Measurements from ENCODE around the gene ANO4.

The ANO4 gene

DNA sequence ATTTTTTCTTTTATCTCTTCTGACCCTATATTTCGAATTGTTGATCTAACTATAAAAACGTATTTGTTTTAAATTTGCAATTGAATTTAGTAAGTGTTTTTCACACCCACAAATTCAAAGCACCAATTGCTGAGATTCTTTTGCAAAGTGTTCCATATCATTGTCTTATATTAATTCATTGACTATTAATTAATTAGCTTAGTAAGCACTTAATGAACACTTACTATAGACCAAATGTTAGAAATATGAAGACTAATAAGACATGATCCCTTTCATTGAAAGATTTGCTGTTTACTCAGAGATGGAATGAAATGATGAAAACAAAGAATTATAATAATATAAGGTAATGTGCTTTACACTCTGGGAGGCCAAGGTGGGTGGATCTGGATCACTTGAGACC lies 14.2 kb downstream of the ANO4 start:
- DNase-seq (ENCODE audit: low read depth in 2 of 2): no peak

DNA sequence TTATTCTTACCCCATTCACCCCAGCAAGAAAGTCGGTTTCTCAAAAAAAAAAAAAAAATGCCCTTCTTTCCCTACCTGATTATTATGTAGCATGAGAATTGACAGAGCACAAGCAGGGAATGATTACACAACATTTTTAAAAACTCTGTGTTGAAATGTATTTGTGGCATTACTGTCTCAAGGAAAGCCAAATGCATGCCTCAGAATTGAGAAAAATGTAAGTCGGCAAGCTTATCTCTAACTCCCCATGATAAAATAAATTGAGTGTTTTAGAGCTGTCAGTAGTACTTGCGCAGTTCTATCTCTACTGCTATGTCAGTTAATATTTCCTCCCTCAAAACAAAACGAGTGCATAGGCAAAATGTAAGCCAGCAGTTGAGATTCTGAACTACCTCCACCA lies 25.7 kb downstream of the ANO4 start:
- DNase-seq (ENCODE audit: low read depth in 2 of 2): no peak

DNA sequence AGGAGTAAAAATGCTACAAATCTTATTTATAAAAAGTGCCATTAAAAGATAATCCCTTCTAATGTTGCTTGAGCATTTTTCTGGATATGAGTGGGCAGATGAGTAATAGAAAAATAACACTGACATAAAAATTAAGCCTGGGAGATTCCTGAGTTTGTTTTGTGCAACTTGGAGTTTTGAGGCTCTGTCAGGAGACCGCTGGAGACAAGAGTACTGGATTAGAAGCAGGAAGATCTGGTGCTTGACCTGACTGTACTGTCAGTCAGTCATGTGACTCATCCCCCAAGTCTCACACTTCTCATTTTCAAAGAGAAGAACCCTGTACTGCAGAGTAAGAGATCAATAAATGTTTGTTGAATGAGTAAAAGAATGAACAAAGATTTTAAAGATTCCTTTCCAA lies 29.4 kb downstream of the ANO4 start:
- DNase-seq (ENCODE audit: low read depth in 2 of 2): no peak

DNA sequence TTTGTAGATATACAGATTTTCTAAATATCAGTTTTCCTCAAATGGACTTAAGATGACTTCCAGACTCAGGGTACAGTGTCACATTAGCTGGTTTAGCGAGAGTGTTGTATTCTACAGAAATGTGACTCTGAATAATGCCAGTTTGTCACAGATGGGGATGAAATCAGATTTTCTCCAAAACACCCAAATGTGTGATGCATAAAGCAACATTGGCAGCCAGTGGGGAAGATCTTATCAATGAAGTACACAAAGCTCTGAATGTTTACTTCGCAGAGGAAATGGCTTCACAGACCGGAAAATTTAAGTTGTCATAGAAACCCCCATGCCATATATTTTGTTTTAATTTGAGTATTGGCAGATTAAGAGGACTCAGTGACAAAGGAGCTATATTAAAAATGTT lies 29.9 kb downstream of the ANO4 start:
- DNase-seq (ENCODE audit: low read depth in 2 of 2): no peak

DNA sequence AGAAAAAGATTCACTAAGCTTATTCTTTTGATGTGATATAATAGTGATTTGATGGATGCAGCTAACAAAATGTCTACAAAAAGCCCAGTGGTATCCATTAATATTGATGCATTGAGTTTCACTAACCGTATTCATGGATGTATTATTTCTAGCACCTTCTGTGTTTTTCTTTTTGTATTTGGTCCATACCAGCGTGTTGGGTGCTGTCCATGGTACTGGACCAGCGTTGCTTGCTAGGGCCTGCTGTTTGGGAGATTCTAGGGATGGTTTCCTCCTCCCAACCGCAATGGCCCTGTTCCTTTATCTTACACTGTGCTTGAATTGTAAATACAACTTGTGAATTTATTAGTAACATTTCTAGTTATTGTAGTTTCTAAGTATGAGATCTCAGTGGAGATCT lies 31.7 kb downstream of the ANO4 start:
- DNase-seq (ENCODE audit: low read depth in 2 of 2): no peak

DNA sequence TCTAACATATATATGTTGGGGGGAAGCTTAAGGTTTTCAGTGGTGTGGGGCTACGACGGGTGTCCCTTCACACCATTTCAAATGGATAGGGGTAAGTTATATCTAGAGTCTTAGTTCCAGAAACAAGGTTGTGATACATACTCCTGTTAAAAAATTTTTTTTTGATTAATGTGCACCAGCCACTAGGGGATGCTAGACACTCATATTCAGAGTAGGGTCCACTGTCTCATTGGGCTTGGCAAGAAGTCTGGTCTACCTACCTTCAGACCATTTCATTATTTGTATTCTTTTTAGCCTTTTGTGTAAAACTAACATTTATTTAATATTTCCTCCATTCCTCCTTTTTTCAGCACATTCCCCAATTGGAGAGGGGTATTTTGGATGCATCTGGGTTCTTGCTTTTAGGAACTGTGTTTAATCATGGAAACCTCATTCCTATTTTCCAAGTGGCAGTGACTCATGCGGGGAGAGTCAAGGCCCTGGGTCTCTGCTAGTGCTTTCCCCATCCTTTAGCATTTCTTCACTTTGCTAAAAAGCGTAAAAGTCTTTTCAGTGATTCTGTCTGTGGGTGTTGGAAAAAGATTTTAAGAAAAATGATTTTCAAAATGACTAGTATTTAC lies 33.4 kb downstream of the ANO4 start:
- no peak for DNase-seq (ENCODE audit: low read depth in 2 of 2)

DNA sequence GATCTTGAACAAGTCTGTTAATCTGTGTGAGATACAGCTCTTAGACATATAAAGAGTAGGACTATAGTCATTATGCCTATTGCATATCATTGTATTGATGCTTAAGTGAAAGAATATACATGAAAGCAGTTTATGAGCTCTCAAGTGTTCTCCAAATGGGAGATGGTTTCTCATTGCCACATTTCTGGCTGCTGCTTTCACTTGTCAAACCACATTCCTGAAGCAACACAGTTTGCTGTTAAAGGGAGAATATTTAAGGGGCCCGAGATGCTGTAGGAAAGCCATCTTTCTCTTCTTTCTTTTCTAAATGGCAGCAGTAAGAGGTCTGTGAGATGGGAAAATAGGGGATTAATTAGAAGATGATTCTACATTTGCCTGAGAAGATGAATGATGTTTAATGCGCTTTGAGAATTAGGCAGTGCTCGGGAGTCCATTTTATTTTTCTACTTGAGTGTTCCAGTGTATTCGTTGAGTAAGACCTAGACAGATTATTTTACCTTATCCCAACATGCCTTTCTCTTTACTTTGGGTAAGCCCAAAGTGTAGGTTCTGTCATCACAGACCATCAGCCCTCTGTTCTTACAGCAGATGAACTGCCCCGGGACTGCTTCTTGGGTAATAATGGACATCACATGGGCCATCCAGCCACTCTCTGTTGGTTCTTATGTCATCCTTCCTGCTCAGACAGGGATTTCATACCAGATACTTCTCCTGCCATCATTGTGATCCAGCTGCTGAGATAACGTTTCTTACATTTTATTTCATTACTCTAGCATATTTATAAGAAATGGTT lies 35.6 kb downstream of the ANO4 start:
- DNase-seq (ENCODE audit: low read depth in 2 of 2): no peak

DNA sequence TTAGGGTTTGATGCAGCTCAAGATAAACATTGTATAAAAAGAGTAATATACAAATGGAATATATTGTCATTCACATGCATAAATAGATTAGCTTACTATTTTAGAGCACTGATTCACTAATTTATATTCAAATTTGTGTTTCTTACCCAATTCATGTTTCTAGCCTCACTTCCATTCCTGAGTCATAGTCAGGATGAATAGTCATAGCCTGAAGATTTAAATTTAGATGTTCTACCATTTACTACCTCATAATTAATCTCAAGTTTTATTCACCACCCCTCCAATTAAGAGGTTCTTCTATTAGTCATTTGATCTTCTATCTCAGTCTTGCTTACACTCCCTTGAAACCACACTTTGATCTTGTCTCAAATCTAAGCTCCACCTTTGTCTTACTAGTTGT lies 38.7 kb downstream of the ANO4 start:
- DNase-seq (ENCODE audit: low read depth in 2 of 2): no peak

DNA sequence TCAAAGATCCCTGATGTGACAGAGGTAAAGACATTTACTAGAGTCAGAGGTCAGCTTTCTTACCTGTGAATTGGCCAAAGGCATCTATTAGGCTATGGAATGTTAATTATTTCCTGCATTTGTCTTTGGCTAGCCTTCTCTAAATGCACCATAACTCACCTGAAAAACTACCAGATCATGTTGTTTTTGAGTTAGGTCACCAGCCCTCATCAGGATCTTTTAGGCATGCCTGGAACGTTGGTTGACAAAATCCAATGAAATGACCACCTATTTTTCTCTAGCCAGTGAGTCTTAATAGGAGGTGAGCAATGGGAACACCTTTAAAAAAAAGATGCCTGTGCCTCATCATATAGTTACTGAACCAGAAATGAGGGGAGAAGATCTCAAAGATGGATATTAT lies 46.2 kb downstream of the ANO4 start:
- DNase-seq (ENCODE audit: low read depth in 2 of 2): no peak

DNA sequence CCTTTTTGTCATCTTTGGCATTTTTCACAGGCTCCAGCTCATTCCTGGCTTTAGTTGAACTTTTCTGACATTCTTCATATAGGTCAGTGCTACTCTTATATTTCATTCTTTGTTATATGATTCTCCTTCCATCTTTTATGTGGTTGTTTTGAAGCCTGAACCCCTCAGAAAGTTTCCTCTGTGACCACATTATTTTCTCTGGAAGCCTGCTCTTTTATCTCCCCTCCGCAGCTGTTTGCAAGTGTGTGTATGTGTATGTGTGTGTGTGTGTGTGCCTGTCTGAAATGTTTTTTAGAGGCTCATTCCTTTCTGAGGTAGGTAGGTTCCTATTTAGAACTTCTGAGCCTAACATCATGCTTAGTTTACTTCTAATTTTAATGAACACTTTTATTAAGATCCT lies 47.6 kb downstream of the ANO4 start:
- DNase-seq (ENCODE audit: low read depth in 2 of 2): no peak

DNA sequence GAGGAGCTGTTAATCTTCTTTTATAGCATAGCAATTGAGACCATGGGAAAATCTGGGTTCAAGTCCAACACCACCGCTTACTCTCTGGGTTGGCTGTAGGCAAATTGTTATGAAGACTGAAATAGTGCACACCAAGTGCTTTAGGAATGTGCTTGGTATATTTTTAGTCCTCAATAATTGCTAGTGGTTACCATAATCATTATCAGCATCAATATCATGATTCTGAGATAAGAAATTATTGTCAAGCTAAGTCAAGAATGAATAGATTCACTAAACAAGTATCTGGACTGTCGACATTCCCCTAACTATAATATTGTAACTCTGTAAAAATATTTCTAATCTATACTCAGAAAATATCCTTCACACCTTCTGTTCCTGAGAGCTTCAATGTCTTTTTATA lies 48.5 kb downstream of the ANO4 start:
- DNase-seq (ENCODE audit: low read depth in 2 of 2): no peak

DNA sequence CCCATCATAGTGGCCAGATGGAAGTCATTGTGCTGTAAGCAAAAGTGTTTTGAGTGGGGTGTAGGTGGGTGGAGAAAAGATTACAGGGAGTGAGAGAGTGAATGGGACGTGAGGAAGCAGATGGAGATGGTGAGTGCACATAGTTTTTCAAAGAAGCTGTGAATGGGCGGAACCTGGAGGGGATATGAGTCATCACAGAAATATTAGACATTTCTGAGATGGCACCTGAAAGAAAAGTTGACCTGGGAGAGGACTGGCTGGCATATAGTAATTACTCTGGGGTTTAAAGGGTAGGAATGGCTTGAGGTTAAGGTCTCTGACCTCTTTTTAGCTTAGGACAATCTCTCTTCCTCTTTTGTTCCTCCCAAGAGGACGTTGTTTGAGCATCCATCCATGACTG lies 50.5 kb downstream of the ANO4 start:
- no peak for DNase-seq (ENCODE audit: low read depth in 2 of 2)

DNA sequence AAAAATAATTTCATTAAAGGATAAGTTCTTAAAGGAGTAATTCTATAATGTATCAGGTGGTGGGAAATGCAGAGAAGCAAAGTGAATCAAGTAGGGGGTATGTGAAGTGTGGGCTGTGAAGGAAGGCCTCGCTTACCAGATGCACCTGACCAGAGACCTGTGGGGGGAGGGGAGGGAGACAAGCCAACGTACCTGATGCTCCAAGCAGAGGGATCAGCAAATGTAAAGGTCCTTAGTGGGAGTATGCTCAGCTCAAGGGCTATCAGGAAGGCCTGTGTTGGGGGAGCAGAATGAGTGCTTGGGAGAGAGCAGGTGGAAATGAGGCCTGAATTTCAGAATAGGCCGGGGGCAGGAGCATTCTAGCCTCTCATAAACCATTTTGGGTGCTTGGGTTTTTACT lies 57.1 kb downstream of the ANO4 start:
- DNase-seq (ENCODE audit: low read depth in 2 of 2): no peak

DNA sequence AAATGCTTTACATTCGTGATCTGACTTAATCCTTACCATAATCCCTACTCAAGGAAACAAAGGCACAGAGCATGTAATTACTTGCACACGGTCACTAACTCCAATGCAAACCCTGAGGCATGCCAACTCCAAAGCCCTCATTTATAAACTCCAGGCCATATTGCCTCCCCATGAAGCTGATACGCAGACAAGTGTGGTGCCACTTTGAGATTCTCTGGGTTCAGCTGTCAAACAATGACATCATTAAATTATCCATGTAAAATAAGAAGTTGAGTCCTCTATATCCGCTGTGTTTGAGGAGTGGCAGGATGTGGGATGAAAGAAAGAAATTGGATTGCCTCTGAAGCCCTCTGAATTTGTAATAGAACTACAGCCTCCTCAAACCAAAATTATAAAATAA lies 62.8 kb downstream of the ANO4 start:
- DNase-seq (ENCODE audit: low read depth in 2 of 2): no peak

DNA sequence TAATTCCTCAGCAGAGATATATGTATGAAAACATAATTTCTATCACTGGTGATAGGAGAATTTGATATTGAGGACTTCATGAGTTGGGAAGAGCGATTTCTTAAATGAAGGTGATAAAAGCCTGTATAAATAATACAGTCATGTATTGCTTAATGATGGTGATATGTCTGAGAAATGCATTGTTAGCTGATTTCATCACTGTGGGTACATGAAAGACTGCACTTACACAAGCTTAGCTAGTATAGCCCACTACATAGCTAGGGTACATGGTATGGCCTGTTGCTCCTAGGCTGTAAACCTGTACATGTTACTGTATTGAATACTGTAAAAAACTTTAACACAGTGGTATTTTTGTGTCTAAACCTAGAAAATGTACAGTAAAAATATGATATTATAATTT lies 63.4 kb downstream of the ANO4 start:
- DNase-seq (ENCODE audit: low read depth in 2 of 2): no peak

DNA sequence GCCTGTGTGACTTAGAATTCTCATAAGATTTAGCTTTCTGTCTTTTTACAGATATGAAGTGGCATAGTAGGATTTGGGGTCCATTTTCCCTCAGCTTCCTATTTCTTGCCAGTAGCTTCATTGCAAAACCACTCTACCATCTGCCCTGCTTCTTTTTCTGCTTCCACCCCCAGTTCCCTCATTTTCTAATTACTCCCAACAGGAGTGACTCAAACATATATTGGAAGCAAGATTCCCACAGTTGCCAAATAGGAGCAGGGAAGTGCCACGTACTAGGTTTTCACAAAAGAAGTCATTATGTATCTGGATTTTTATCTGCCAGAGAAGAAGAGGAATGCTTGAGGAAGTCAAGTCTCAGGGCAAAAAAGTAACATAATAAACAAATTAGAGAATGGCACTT lies 64.1 kb downstream of the ANO4 start:
- no peak for DNase-seq (ENCODE audit: low read depth in 2 of 2)

DNA sequence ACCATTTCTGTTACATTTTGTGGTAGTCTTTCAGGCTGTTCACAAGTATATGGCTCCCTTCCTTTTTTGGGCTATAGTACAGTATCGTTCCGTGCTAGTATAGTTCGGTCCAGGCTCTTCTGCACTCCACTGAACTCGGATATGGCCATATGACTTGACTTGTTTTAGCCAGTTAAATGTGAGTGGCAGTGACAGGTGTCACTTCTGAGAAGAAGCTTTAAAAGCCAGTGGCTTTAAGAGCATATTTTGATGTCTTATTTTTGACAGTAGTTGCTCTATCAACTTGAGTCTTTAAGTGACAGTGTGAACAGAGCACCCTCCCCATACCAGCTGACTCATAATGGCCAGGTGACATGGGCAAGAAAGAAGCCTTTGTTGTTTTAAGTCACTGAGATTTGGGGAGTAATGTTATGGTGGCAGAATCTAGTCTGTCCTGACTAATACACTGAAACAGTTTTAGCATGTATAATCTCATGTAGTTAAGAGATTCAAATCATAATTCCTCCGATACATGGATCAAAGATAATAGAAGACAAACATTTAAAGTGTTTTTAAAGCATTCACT lies 64.6 kb downstream of the ANO4 start:
- no peak for DNase-seq (ENCODE audit: low read depth in 2 of 2)

DNA sequence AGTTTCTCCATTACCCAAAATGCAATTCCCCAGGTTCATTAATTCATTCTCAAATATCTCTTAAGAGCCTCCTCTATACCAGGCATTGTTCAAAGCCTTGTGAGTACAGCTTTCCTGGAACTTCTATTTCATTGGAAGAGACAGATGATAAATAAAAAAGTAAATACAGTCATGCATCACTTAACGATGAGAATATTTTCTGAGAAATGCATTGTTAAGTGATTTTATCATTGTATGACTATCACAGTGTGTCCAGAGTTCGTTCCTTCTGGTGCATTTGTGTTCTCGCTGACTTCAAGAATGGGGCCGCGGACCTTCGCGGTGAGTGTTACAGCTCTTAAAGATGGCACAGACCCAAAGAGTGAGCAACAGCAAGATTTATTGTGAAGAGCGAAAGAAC lies 66.0 kb downstream of the ANO4 start:
- DNase-seq (ENCODE audit: low read depth in 2 of 2): no peak

DNA sequence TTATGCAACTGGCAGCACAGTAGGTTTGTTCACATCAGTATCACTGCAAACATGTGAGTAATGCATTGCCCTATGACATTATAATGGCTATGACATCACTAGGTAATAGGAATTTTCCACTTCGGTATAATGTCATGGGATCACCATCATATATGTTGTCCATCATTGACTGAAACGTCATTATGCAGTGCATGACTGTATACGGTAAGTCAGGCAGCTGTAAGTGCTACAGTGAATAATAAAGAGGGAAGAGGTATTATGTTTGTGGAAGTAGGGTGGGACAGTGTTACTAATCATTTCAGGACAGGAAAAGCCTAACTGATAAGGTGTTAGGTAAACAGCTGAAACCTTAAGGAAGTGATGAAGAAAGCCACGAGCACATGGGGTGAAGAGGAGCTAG lies 68.1 kb downstream of the ANO4 start:
- DNase-seq (ENCODE audit: low read depth in 2 of 2): no peak

DNA sequence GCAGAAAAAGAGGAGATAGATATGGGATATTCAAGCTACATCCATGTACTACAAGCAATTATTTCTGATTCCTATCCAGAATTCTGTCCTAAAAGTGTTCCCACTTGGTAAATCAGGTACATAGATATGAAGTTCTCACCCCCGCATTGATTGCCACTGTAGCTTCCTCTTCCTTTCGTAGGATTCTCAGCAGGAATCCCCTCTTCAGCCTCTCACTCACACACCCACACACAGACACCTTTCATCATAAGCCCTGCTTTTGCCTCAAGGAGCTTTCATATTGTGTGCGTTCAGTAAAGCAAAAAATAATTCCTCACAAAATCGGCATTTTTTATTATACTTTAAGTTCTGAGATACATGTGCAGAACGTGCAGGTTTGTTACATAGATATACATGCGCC lies 69.8 kb downstream of the ANO4 start:
- no peak for DNase-seq (ENCODE audit: low read depth in 2 of 2)

DNA sequence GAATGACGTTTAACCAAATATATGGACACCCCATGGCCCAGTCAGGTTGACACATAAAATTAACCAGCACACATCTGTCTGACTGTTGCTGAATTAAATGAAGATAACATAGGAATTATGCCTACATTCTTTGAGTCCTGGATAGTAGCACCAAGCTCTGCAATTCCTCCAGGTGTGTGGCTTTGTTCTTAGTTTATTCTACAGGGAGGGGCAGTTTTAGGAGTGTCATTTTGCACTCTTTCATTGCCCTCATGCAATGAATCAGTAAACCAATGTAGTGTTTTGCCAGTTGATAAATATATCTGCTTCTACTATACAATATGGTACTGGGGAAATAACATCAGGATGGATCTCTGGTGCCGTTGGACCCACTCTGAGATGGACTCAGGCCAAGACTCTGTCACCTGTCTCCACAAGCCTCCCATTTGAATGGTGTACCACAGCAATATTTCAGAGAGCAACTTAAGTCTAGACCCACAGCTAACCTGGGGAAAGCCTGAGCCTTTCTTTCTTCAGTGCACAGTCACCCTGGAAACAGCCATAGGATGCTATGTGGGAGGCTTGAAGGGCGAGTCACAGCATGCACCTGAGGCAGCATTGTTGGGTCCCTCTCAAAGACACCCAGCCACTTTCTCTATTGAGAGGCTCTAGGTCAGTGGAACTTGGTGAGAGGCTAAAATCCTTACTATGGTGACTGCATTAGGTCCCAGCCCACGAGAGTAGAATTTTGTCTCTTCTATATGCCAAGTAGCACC lies 73.2 kb downstream of the ANO4 start:
- DNase-seq (ENCODE audit: low read depth in 2 of 2): no peak

DNA sequence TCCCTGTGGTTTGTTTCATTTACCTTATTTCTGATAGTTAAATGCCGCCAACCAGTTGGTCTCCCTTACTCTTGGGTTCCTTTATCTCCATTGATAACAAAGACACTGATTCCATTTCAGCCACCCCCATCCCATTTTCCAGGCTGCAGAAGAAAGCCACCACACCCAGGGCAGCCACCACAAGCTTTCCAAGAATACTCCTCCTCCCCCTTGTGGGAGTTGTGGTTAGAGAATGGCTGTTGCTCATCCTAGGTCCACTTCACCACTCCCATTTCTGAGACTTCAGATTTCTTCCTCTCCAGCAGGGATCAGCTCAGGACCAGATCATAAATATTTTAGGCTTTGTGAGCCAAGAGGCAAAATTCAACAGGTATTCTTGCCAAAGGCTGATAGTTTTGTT lies 73.9 kb downstream of the ANO4 start:
- DNase-seq (ENCODE audit: low read depth in 2 of 2): no peak

DNA sequence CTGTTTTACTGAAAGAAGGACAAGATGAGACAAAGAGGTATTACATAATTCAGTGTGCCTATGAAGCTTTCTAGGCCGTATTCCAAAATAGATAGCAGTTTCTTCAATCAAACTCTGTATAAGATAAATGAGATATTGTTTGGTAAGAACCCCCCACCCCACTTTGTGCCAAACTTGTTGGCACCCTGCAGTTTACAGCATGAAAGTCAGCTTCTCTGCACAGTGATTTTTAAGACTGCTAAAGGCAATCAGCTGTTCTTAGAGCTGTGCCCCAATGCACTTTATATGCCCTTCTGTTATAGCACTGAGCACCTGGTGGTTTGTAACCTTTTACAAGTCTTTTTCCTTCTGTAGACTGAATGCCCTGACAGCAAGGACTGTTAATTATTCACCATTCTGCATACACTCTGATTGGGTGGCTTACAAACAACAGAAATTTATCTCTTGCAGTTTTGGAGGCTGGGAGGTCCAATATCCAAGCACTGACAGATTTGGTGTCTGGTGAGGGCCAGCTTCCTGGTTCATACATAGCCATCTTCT lies 76.7 kb downstream of the ANO4 start:
- DNase-seq (ENCODE audit: low read depth in 2 of 2): no peak
